ENCODE data around the gene CDO1. TPM values are rescaled to one million over a fixed set of nuclear protein-coding genes. Genes with fewer than 3 reads are reported as not detected.

The CDO1 gene
- total and polyA plus RNA-seq, 2 of the 8 experiments (the other 6 are each of a cell fraction or from before 2014, with no cell fraction given), result 26.1 to 29.5 TPM

GRCh38 chr5:115849258-115849798, 32.9 kb upstream of the CDO1 start (continued):
- TF ChIP-seq CHD7 (IDR thresholded peaks at IDR 0.05; ENCODE audit: insufficient replicate concordance, low read length) (no peak), NANOG (IDR thresholded peaks at IDR 0.05; ENCODE audit: insufficient read depth, low read depth, low read length, poor library complexity, severe bottlenecking) (no peak), KDM1A (IDR thresholded peaks at IDR 0.05; ENCODE audit: borderline replicate concordance, low read length) (no peak), CHD2 (IDR thresholded peaks at IDR 0.05; ENCODE audit: low read length) (no peak), EP300 (IDR thresholded peaks at IDR 0.05; ENCODE audit: borderline replicate concordance in 1 of 2, low read depth in 2 of 2, low read length in 2 of 2) (no peak), MAFK (IDR thresholded peaks at IDR 0.05; ENCODE audit: low read depth, low read length) (no peak)
- TF ChIP-seq, protein P1, sequence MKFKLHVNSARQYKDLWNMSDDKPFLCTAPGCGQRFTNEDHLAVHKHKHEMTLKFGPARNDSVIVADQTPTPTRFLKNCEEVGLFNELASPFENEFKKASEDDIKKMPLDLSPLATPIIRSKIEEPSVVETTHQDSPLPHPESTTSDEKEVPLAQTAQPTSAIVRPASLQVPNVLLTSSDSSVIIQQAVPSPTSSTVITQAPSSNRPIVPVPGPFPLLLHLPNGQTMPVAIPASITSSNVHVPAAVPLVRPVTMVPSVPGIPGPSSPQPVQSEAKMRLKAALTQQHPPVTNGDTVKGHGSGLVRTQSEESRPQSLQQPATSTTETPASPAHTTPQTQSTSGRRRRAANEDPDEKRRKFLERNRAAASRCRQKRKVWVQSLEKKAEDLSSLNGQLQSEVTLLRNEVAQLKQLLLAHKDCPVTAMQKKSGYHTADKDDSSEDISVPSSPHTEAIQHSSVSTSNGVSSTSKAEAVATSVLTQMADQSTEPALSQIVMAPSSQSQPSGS (IDR thresholded peaks at IDR 0.05; ENCODE audit: low read length), result no peak
- TF ChIP-seq, protein P2, sequence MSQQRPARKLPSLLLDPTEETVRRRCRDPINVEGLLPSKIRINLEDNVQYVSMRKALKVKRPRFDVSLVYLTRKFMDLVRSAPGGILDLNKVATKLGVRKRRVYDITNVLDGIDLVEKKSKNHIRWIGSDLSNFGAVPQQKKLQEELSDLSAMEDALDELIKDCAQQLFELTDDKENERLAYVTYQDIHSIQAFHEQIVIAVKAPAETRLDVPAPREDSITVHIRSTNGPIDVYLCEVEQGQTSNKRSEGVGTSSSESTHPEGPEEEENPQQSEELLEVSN (IDR thresholded peaks at IDR 0.05), result no peak
